Gastroesophageal sphincter (tissue), 3 donors: Measurements from ENCODE around the gene ECT2L.

Experiments used
- CTCF ChIP-seq, 4 experiments: fragments of 200-600 bp in 2 of 4; fragments of 450-650 bp in 2 of 4; sonication (generic) in 1 of 4; IDR thresholded peaks; one replicate each; pipeline ENCODE4 v1.5.1; 2017 to 2019; ENCODE audit warnings: antibody characterized with exemption in 4 of 4, mild to moderate bottlenecking in 2 of 4, moderate library complexity in 2 of 4
- POLR2A ChIP-seq, 2 donors: fragments of 450-650 bp; IDR thresholded peaks; one replicate each; pipeline ENCODE4 v1.6.1; 2017; ENCODE audit warnings: antibody characterized with exemption in 2 of 2, mild to moderate bottlenecking in 2 of 2, moderate library complexity in 1 of 2

- TF ChIP-seq CTCF (IDR thresholded peaks at IDR 0.05) = no peak
- no peak for TF ChIP-seq POLR2A (IDR thresholded peaks at IDR 0.05)
Observed at GRCh38 chr6:138800377-138801150, 4.7 kb downstream of the ECT2L start.
